BLaER1 treated with 17β-estradiol and CSF1 and Interleukin-3, amounts not matched to agents 10 nM and 100 nM (cell line): Measurements from ENCODE around the gene FOXL2.

Source experiments
- H3K27ac ChIP-seq, 11 experiments: shearing (Covaris generic); formaldehyde crosslinking; 2 replicates each; pipeline ENCODE4 v1.8.1; 2022
- H3K27me3 ChIP-seq, 11 experiments: shearing (Covaris generic); formaldehyde crosslinking; 2 replicates each; pipeline ENCODE4 v1.8.1; 2022
- H3K36me3 ChIP-seq, 11 experiments: shearing (Covaris generic); formaldehyde crosslinking; 2 replicates each; pipeline ENCODE4 v1.8.1; 2022
- H3K4me1 ChIP-seq, 10 experiments: shearing (Covaris generic); formaldehyde crosslinking; 2 replicates each; pipeline ENCODE4 v1.8.1; 2022
- H3K4me2 ChIP-seq, 11 experiments: shearing (Covaris generic); formaldehyde crosslinking; 2 replicates each; pipeline ENCODE4 v1.8.1; 2022
- H3K4me3 ChIP-seq, 10 experiments: shearing (Covaris generic); formaldehyde crosslinking; 2 replicates each; pipeline ENCODE4 v1.8.1; 2022
- H3K9ac ChIP-seq, 11 experiments: shearing (Covaris generic); formaldehyde crosslinking; 2 replicates each; pipeline ENCODE4 v1.8.1; 2022
- H3K9me3 ChIP-seq, 11 experiments: shearing (Covaris generic); formaldehyde crosslinking; replicated peaks in 1 of 11; 2 replicates each; pipeline ENCODE4 v1.8.1; 2022
- H4K20me1 ChIP-seq, 11 experiments: shearing (Covaris generic); formaldehyde crosslinking; 2 replicates each; pipeline ENCODE4 v1.8.1; 2022
- Cebpa-rat ChIP-seq, 11 experiments: shearing (Covaris generic); IDR thresholded peaks; 2 replicates each; pipeline ENCODE4 v1.8.1; 2022

FOXL2 gene

DNA sequence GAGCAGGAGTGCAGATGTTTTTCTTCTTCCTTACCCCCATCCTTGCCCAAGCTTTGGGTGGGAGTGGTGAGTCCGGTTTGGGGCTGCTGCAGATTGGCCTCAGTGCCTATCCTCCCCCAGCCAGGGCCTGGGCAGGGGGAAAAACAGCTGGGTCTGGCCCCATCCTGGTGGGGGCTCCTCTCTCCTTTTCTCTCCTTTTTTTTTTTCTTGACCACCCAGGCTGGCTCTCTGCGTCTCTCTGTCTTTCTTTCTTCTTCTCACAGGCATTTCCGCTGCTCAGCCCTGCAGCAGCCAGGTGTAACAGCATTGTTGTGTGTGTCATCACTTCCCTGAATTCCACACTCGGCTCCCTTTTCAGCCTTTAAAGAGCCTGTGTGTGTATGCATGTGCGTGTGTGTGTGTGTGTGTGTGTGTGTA, 2.1 kb upstream of the FOXL2 start:
- no peaks in the 10 kb centered on the region for H3K36me3 ChIP-seq
- H3K27me3 ChIP-seq, result peaks cover 86 to 100% (median 99%) of the 10 kb centered on the region in 11 experiments
- peaks cover 0 to 75% (median 65%) of the 10 kb centered on the region in 11 experiments; a peak in 19 of 22 replicates for H4K20me1 ChIP-seq
- H3K9ac ChIP-seq, result no peak overlapping the region
- H3K4me3 ChIP-seq, result no peak overlapping the region
- no peak overlapping the region for H3K4me2 ChIP-seq
- H3K27ac ChIP-seq, result no peak overlapping the region
- no peak for TF ChIP-seq Cebpa-rat (IDR thresholded peaks at IDR 0.05)
- peaks cover 30 to 39% (median 34%) of the 10 kb centered on the region in 10 experiments; a peak in 19 of 20 replicates for H3K4me1 ChIP-seq
- H3K9me3 ChIP-seq, result no peaks in the 10 kb centered on the region

DNA sequence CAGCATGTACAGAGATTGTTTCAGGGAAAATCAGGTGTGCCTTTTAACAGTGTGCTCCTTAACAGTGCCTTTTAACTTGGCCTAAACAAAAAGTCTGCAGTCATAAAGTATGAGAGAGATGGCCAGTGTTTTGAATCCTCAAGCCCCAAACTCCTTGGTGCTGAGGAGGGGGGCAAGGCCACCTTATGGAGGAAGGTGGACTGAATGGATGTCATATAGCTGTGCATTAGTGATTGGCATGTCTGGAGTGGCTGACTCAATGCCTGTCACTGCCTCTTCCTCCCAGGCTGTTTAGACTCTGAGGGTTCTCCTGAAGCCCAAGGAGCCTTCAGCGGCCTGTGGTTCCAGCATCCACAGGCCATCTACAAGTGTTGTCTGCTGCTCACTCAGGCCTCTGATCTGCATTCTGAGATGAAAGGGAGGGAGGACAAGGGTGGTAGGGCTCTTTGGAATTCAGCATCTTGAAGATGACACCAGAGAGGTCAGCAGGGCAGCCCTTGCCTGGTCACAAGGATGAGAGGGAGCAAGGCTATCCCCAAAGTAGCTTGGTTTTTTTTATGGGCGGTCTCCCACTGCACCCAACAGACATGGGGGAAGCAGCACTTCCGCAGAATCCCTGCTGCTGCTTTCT, 1.5 kb upstream of the FOXL2 start:
- Histone ChIP-seq H3K9me3 (no peaks in the 10 kb centered on the region), H4K20me1 (peaks cover 0 to 81% (median 71%) of the 10 kb centered on the region in 11 experiments; a peak in 19 of 22 replicates), H3K4me2 (no peak overlapping the region), H3K36me3 (no peaks in the 10 kb centered on the region), H3K4me3 (no peak overlapping the region), H3K4me1 (peaks cover 30 to 40% (median 34%) of the 10 kb centered on the region in 10 experiments; a peak in 19 of 20 replicates), H3K27ac (no peak overlapping the region), H3K27me3 (peaks cover 91 to 100% (median 99%) of the 10 kb centered on the region in 11 experiments), H3K9ac (no peak overlapping the region)
- no peak for TF ChIP-seq Cebpa-rat (IDR thresholded peaks at IDR 0.05)

DNA sequence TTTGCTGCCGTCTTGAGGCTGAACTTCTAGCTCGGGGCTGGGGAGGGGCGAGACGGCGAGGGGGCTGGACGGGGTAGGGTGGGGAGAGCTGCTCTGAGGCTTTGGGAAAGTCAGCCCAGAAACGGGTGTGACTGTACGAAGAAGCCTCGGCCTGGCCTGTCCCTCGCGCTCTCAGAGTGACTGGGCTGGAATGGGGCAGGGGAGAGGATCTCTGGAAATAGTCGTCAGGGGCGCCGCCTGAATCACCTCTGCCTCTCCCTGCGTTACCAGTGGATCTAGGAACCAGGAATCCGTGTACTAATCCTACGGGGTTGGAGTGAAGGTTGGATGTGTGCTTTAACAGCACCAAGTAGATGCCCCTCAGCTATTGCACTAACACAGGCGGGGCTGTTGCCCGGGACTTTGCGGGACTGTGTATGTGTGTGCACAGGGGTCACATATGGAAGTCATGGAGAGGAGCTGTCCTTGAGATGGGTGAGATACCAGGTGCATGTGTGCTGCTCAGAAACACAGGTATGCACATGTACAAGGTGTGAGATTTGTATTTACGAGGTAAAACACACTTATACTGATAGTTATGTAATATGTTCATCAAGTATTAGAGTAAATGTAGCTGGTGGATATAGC, 671 bp upstream of the FOXL2 start:
- H3K4me3 ChIP-seq, result peak overlapping the region in 5 of 10 experiments; percentile 51 to 69 (median 58); a peak in 8 of 20 replicates
- peaks cover 100% of the 10 kb centered on the region in 11 experiments for H3K27me3 ChIP-seq
- H3K27ac ChIP-seq, result no peak overlapping the region

DNA sequence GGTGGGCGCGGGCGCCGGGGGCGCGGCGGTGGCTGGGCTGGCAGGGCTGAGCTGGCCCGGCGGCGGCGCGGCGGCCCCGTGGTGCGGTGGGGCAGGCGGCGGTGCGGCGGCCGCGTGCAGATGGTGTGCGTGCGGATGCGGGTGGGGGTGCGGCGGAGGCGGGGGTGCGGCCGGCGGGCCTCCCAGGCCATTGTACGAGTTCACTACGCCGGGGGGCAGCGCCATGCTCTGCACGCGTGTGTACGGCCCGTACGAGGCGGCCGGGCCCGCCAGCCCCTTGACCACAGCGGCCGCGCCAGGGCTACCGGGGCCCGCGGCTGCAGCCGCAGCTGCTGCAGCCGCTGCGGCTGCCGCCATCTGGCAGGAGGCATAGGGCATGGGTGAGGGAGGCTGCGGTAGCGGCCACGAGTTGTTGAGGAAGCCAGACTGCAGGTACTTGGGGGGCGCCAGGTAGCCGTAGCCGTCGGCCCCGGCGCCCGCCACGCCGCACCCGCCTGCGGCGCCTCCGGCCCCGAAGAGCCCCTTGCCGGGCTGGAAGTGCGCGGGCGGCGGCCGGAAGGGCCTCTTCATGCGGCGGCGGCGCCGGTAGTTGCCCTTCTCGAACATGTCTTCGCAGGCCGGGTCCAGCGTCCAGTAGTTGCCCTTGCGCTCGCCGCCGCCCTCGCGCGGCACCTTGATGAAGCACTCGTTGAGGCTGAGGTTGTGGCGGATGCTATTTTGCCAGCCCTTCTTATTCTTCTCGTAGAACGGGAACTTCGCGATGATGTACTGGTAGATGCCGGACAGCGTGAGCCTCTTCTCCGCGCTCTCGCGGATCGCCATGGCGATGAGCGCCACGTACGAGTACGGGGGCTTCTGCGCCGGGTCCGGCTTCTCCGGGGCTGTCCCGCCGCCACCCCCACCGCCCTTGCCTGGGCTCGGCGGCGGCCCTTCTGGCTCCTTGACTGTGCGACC, 951 bp downstream of the FOXL2 start:
- Histone ChIP-seq H4K20me1 (peaks cover 0 to 100% (median 91%) of the 10 kb centered on the region in 11 experiments; a peak in 19 of 22 replicates), H3K27ac (no peak overlapping the region), H3K27me3 (peaks cover 100% of the 10 kb centered on the region in 11 experiments), H3K9me3 (no peaks in the 10 kb centered on the region), H3K4me2 (peak overlapping the region; percentile 70 to 99 (median 84)), H3K4me3 (peak overlapping the region; percentile 46 to 69 (median 54)), H3K36me3 (no peaks in the 10 kb centered on the region), H3K9ac (peak overlapping the region in 4 of 11 experiments; percentile 20 to 36 (median 36); a peak in 5 of 22 replicates), H3K4me1 (peaks cover 30 to 40% (median 34%) of the 10 kb centered on the region in 10 experiments; a peak in 19 of 20 replicates)
- no peak for TF ChIP-seq Cebpa-rat (IDR thresholded peaks at IDR 0.05)

More for the DNA sequence above, 671 bp upstream of the FOXL2 start:
- H3K9ac ChIP-seq, result no peak overlapping the region
- peaks cover 0 to 89% (median 80%) of the 10 kb centered on the region in 11 experiments; a peak in 19 of 22 replicates for H4K20me1 ChIP-seq
- H3K36me3 ChIP-seq, result no peaks in the 10 kb centered on the region
- H3K4me1 ChIP-seq, result peaks cover 30 to 40% (median 34%) of the 10 kb centered on the region in 10 experiments; a peak in 19 of 20 replicates
- no peak for TF ChIP-seq Cebpa-rat (IDR thresholded peaks at IDR 0.05)
- no peaks in the 10 kb centered on the region for H3K9me3 ChIP-seq
- H3K4me2 ChIP-seq, result peak overlapping the region; percentile 70 to 99 (median 84); a peak in 17 of 22 replicates

DNA sequence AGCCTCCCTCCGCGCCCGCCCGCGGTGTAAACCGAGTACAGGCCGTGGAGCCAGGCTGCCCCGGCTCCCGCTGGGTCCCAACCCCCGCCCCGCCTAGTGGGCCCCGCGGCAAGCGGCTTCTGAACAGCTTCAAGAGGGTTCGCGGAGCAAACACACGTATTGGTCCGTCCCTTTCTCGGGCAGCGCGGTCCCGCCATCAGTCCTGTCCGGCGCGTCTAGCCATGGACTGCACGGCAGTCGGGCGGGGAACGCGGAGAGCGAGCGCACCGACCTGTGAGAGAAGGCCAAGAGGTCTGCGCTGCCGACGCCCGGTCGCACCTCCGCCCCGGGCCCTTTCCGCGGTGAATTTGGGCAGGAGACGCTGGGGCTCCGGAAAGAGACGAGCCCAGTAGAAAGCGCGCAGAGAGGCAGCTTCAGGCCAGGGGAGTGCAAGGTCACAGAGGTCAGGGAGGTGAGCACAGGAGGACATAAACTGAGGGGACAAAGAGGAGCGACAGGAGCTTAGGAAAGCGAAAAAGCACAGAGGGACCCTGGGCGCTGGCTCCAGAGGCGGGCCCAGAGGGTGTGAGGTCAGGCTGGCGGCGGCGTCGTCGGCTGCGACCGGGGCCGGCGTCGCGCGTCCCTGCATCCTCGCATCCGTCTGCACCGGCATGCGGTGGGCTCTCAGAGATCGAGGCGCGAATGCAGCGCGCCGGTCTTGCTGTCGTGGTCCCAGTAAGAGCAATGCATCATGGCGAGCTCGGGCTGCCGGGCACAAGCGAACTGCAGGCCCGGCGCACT, 1.8 kb downstream of the FOXL2 start:
- H3K27me3 ChIP-seq, result peaks cover 100% of the 10 kb centered on the region in 11 experiments
- H4K20me1 ChIP-seq, result peaks cover 0 to 100% (median 96%) of the 10 kb centered on the region in 11 experiments; a peak in 19 of 22 replicates
- peak overlapping the region in 9 of 10 experiments; percentile 46 to 69 (median 53); a peak in 13 of 20 replicates for H3K4me3 ChIP-seq
- H3K9ac ChIP-seq, result no peak overlapping the region
- H3K4me1 ChIP-seq, result peaks cover 27 to 40% (median 32%) of the 10 kb centered on the region in 10 experiments; a peak in 19 of 20 replicates
- no peaks in the 10 kb centered on the region for H3K9me3 ChIP-seq
- no peaks in the 10 kb centered on the region for H3K36me3 ChIP-seq
- peak overlapping the region; percentile 70 to 99 (median 84) for H3K4me2 ChIP-seq
- TF ChIP-seq Cebpa-rat (IDR thresholded peaks at IDR 0.05), result no peak
- no peak overlapping the region for H3K27ac ChIP-seq

DNA sequence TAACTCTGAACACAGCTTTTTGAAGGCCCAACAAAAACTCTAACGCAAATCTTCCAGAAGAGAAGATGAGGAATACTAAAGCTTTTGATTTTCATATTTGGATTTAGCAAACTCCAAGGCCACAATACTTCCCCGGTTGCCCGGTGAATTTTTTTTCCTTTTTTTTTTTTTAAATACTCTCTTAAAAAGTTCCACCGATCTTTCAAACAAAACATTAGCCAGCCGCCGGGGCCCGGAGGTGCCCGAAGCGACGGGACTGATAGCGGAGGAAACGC, 2.3 kb downstream of the FOXL2 start:
- Histone ChIP-seq H3K4me1 (peaks cover 25 to 41% (median 31%) of the 10 kb centered on the region in 10 experiments; a peak in 19 of 20 replicates), H3K9me3 (no peaks in the 10 kb centered on the region), H3K9ac (no peak overlapping the region), H3K27me3 (peaks cover 100% of the 10 kb centered on the region in 11 experiments), H3K4me3 (peak overlapping the region in 5 of 10 experiments; percentile 51 to 69 (median 58); a peak in 6 of 20 replicates), H3K4me2 (peak overlapping the region; percentile 70 to 99 (median 84); a peak in 21 of 22 replicates), H3K36me3 (no peaks in the 10 kb centered on the region), H3K27ac (no peak overlapping the region), H4K20me1 (peaks cover 0 to 100% (median 96%) of the 10 kb centered on the region in 11 experiments; a peak in 19 of 22 replicates)
- no peak for TF ChIP-seq Cebpa-rat (IDR thresholded peaks at IDR 0.05)

DNA sequence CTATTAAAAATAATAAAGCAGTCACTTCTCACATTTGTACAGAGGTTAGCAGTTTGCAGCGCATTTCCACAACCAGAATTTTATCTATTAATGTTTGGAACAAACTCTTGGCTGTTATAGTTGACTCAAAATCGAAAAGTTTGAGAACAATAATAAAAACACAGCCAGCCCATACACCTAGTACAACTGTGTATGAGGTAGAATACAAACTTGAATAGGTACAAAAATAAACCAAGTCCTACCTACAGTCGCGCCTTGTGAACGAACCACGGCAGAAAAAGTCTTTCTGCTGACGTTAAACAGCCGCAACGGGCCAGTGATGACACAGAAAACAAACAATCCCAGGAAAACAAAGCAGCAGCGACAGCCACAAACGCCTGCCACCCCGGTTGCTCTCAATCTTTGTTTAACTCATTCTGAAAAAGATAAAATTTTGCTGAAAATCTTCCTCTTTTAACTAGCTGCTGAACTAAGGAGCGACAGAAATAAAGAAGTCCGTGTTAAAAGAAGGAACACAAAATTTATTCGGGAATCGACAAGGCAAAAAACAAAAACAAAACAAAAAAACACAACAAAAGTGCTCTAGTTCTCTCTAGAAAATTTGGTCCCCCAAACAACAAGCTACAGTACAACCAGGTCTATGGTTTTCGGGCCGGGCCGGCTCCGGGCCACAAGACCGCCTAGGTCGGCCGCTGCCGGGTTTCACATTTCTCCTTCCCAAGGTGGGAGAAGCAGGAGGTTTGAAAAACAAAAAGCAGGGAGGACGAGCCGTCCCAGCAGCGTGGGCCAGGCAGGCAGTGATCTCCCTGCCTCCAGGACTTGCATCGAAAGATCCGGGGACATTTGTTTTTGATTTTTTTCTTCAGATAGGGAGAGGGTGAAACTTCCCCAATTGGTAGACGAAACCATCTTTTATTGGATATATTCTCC, 2.9 kb downstream of the FOXL2 start:
- peak overlapping the region in 3 of 11 experiments; percentile 97 to 99 (median 99); a peak in 5 of 22 replicates for H3K4me2 ChIP-seq
- no peaks in the 10 kb centered on the region for H3K36me3 ChIP-seq
- H3K9me3 ChIP-seq, result no peaks in the 10 kb centered on the region
- no peak overlapping the region for H3K27ac ChIP-seq
- H3K4me3 ChIP-seq, result peak overlapping the region in 2 of 10 experiments; percentile 51 to 58; a peak in 2 of 20 replicates
- H3K9ac ChIP-seq, result no peak overlapping the region
- peaks cover 100% of the 10 kb centered on the region in 11 experiments for H3K27me3 ChIP-seq
- TF ChIP-seq Cebpa-rat (IDR thresholded peaks at IDR 0.05), result no peak
- H4K20me1 ChIP-seq, result peaks cover 0 to 100% (median 96%) of the 10 kb centered on the region in 11 experiments; a peak in 19 of 22 replicates
- H3K4me1 ChIP-seq, result peaks cover 31 to 44% (median 36%) of the 10 kb centered on the region in 10 experiments
